A549 treated with DMSO at 1 μM for 4 hours (cell line): ENCODE data around the gene C13orf46. TPM values are rescaled to one million over a fixed set of nuclear protein-coding genes. Genes with fewer than 3 reads are reported as not detected.

Source experiments
- total RNA-seq: library from RNA; stranded (reverse); fragments of 200-300 nt; extraction: Qiagen RNA extraction; gene quantifications from 5 replicates; pipeline ENCODE4 v1.2.3, GENCODE V29; 2022; ENCODE audit warnings: low read depth

Gene C13orf46
- total RNA-seq, result 0.15 to 0.21 TPM (median 0.19 TPM) in 5 replicates

GRCh38 chr13:113973218-113974164 lies at the start of gene C13orf46:
Gene C13orf46 (minus strand): TSS chr13:113974076. CDS start chr13:113973997, 79 bp downstream.

Other genes starting within 250 kb of the C13orf46 start
- 0.65 to 1.0 TPM (median 0.70 TPM) in 5 replicates for gene TMEM255B, start 214.8 kb downstream of the C13orf46 start, total RNA-seq
- 6.4 to 8.0 TPM (median 7.2 TPM) in 5 replicates for gene GAS6, start 110.0 kb downstream of the C13orf46 start, total RNA-seq
- gene RASA3, start 158.5 kb upstream of the C13orf46 start, total RNA-seq, result 11.8 to 14.3 TPM (median 13.8 TPM) in 5 replicates
- gene CFAP97D2, start 205.2 kb upstream of the C13orf46 start, total RNA-seq, result not detected in 5 replicates